Mesodermal cell (in vitro differentiated cells): ENCODE results near the gene KL.

ENCODE experiments used
- H3K27ac ChIP-seq: 2 replicates; pipeline ENCODE4 v1.7.0; 2013; ENCODE audit warnings: mild to moderate bottlenecking, low read depth, low read length, moderate library complexity; ENCODE audit not compliant: severe bottlenecking
- H3K36me3 ChIP-seq: 2 replicates; pipeline ENCODE4 v1.7.1; 2013; ENCODE audit warnings: mild to moderate bottlenecking, low read length, moderate library complexity; ENCODE audit not compliant: control insufficient read depth, insufficient read depth
- H3K4me1 ChIP-seq: one replicate; pipeline ENCODE4 v1.7.1; 2013; ENCODE audit warnings: mild to moderate bottlenecking, low read length; ENCODE audit not compliant: insufficient read depth, control insufficient read depth, poor library complexity, severe bottlenecking
- H3K4me3 ChIP-seq: 2 replicates; pipeline ENCODE4 v1.7.0; 2013; ENCODE audit warnings: low read length, control low read depth, mild to moderate bottlenecking; ENCODE audit not compliant: insufficient read depth, poor library complexity, severe bottlenecking; ENCODE audit errors: extremely low read depth
- H3K9me3 ChIP-seq: 2 replicates; pipeline ENCODE4 v1.7.1; 2013; ENCODE audit warnings: mild to moderate bottlenecking, low read length, moderate library complexity; ENCODE audit not compliant: control insufficient read depth
- WGBS, 2 experiments: methylation state at CpG; one replicate each; pipeline ENCODE4 v1.1.5; 2013; ENCODE audit warnings: missing lambda C conversion rate in 2 of 2; ENCODE audit not compliant: insufficient coverage in 2 of 2; 5-methylcytosine and 5-hydroxymethylcytosine counted together

Gene KL

DNA sequence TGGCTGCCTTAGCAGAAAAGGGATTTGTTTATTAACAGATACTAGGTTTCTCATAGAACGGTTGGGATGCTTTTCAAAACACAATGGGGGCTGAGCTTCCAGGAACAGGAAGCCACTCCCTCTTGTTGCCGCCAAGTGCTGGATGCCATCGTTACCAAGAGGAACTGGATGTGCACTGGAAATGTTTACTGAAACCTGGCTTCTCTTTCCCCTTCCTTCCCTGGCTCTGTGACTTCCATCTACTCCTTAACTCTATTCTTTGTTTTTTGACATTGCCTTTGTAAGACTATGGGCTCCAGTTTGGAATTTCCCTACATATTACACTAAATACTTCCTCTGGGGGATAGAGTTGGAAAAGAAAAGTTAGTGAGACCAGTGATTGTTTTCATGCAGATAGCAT lies 11.7 kb upstream of the KL start:
- Histone ChIP-seq H3K36me3 (no peaks in the 10 kb centered on the region), H3K27ac (peak overlapping the region; percentile 52), H3K9me3 (peaks cover 16% of the 10 kb centered on the region), H3K4me1 (no peaks in the 10 kb centered on the region), H3K4me3 (no peak overlapping the region)
- 36 to 59% methylated on average over 3 of the region's 3 CpGs for WGBS, 2 experiments

GRCh38 chr13:33006134-33006533 lies 10.1 kb upstream of the KL start:
- peaks cover 25% of the 10 kb centered on the region for H3K9me3 ChIP-seq
- no peak overlapping the region for H3K4me3 ChIP-seq
- 14 to 25% methylated on average over 1 of the region's 2 CpGs for WGBS, 2 experiments
- H3K36me3 ChIP-seq, result no peaks in the 10 kb centered on the region
- no peak overlapping the region for H3K27ac ChIP-seq
- no peaks in the 10 kb centered on the region for H3K4me1 ChIP-seq

- H3K4me3 ChIP-seq, result no peak overlapping the region
- no peak overlapping the region for H3K27ac ChIP-seq
- WGBS, 2 experiments, result 69 to 71% methylated on average over 1 to 2 of the region's 3 CpGs
- H3K36me3 ChIP-seq, result no peaks in the 10 kb centered on the region
- H3K4me1 ChIP-seq, result no peaks in the 10 kb centered on the region
- H3K9me3 ChIP-seq, result peaks cover 25% of the 10 kb centered on the region
These were observed 9.6 kb upstream of the KL start for GRCh38 chr13:33006638-33007037.

GRCh38 chr13:33007237-33007636 lies 9.0 kb upstream of the KL start:
- no peak overlapping the region for H3K27ac ChIP-seq
- H3K36me3 ChIP-seq, result no peaks in the 10 kb centered on the region
- H3K9me3 ChIP-seq, result peaks cover 25% of the 10 kb centered on the region
- H3K4me3 ChIP-seq, result no peak overlapping the region
- no peaks in the 10 kb centered on the region for H3K4me1 ChIP-seq
- 83% methylated on average over 1 of the region's 2 CpGs; no CpG with 5 or more reads in 1 of the 2 experiments for WGBS, 2 experiments

- Histone ChIP-seq H3K4me1 (no peaks in the 10 kb centered on the region), H3K9me3 (peaks cover 25% of the 10 kb centered on the region), H3K4me3 (no peak overlapping the region), H3K27ac (no peak overlapping the region), H3K36me3 (no peaks in the 10 kb centered on the region)
- WGBS, 2 experiments, result no CpG with 5 or more reads among the region's 3 CpGs
These were observed 8.3 kb upstream of the KL start for GRCh38 chr13:33007950-33008349.

- H3K4me1 ChIP-seq, result no peaks in the 10 kb centered on the region
- H3K27ac ChIP-seq, result no peak overlapping the region
- 56 to 70% methylated on average over 3 of the region's 5 CpGs for WGBS, 2 experiments
- no peak overlapping the region for H3K4me3 ChIP-seq
- H3K9me3 ChIP-seq, result peaks cover 25% of the 10 kb centered on the region
- H3K36me3 ChIP-seq, result no peaks in the 10 kb centered on the region
These were observed 7.1 kb upstream of the KL start for GRCh38 chr13:33008946-33009722.

DNA sequence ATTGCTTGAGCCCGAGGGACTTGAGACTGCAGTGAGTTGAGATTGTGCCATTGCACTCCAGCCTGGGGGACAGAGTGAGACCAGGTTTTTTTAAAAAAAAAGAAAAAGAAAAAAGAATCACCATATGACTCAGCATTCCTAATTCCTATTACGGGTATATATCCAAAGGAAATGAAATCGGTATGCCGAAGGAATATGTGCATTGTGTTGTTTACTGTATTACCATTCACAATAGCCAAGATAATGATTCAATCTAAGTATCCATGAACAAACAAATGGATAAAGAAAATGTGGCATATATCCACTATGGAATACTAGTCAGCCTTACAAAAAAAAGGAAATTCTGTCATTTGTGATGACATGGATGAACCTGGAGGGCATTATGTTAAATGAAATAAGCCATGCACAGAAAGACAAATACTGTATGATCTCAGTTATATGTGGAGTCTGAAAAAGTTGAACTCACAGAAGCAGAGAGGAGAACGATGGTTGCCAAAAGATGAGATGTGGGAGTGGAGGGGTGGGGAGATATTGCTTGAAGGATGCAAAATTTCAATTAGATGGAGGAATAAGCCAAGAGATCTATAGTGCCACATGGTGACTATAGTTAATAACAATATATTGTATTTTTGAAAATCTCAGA lies 4.3 kb upstream of the KL start:
- Histone ChIP-seq H3K27ac (no peak overlapping the region), H3K36me3 (no peaks in the 10 kb centered on the region)
- WGBS, 2 experiments, result 100% methylated on average over 1 of the region's 5 CpGs

GRCh38 chr13:33014291-33014690 lies 1.9 kb upstream of the KL start:
- peaks cover 9% of the 10 kb centered on the region for H3K9me3 ChIP-seq
- no peaks in the 10 kb centered on the region for H3K4me1 ChIP-seq
- 94% methylated on average over 3 of the region's 4 CpGs; no CpG with 5 or more reads in 1 of the 2 experiments for WGBS, 2 experiments
- H3K27ac ChIP-seq, result no peak overlapping the region
- no peak overlapping the region for H3K4me3 ChIP-seq
- no peaks in the 10 kb centered on the region for H3K36me3 ChIP-seq

More for the DNA sequence above, 4.3 kb upstream of the KL start:
- H3K9me3 ChIP-seq, result peaks cover 25% of the 10 kb centered on the region
- H3K4me1 ChIP-seq, result no peaks in the 10 kb centered on the region
- H3K4me3 ChIP-seq, result no peak overlapping the region

- WGBS, 2 experiments, result 79 to 86% methylated on average over 2 to 4 of the region's 8 CpGs
- no peak overlapping the region for H3K27ac ChIP-seq
- H3K4me3 ChIP-seq, result no peak overlapping the region
- H3K4me1 ChIP-seq, result no peaks in the 10 kb centered on the region
- no peaks in the 10 kb centered on the region for H3K36me3 ChIP-seq
- H3K9me3 ChIP-seq, result peaks cover 6% of the 10 kb centered on the region
These were observed 968 bp upstream of the KL start for GRCh38 chr13:33015241-33015668.

DNA sequence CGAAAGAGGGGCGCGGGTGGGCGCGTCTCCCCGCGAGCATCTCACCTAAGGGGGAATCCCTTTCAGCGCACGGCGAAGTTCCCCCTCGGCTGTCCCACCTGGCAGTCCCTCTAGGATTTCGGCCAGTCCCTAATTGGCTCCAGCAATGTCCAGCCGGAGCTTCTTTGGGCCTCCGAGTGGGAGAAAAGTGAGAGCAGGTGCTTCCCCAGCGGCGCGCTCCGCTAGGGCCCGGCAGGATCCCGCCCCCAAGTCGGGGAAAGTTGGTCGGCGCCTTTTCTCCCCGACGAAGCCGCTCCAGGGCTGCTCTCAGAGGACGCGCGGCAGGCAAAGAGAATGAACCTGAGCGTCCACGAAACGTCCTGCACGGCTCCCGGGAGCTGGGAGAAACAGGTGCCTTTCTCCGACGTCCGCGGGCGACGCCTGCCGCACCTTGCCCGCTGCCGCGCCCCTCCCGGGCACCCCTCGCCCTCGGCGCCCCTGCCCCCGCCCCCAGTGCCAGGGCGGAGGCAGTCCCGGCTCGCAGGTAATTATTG lies 366 bp upstream of the KL start:
- H3K27ac ChIP-seq, result no peak overlapping the region
- peak overlapping the region; percentile 18 for H3K4me3 ChIP-seq
- no peaks in the 10 kb centered on the region for H3K36me3 ChIP-seq
- 14 to 32% methylated on average over 26 to 32 of the region's 52 CpGs for WGBS, 2 experiments
- H3K9me3 ChIP-seq, result peaks cover under 1% of the 10 kb centered on the region
- H3K4me1 ChIP-seq, result no peaks in the 10 kb centered on the region
